ENCODE data around the gene LRRC8C. TPM values are rescaled to one million over a fixed set of nuclear protein-coding genes. Genes with fewer than 3 reads are reported as not detected.

Gene LRRC8C
- total RNA-seq, 1 experiment from 2014 or later = 8.4 TPM

GRCh38 chr1:89594096-89594740 is 38.7 kb upstream of the LRRC8C start:
- TF ChIP-seq FOSL1 (IDR thresholded peaks at IDR 0.05; ENCODE audit: low read depth) = no peak
- no peak for TF ChIP-seq TCF7L2 (IDR thresholded peaks at IDR 0.05; ENCODE audit: borderline replicate concordance, extremely low read depth, insufficient read depth, insufficient read length)
- no peak for TF ChIP-seq YY1 (IDR thresholded peaks at IDR 0.05; ENCODE audit: extremely low read depth, insufficient replicate concordance, low read depth, low read length)
- no peak for TF ChIP-seq EZH2phosphoT487 (IDR thresholded peaks at IDR 0.05; ENCODE audit: borderline replicate concordance)
- Histone ChIP-seq H3K36me3 (ENCODE audit: control insufficient read depth in 1 of 2, insufficient read depth in 2 of 2, low read length in 2 of 2) (no peaks in the 10 kb centered on the region), H3K4me3 (replicated peaks in 1 of 2; ENCODE audit: low read depth in 1 of 2, low read length in 2 of 2) (no peak overlapping the region), H2AFZ (ENCODE audit: low read depth, low read length, poor library complexity, severe bottlenecking) (no peak overlapping the region), H3K4me1 (ENCODE audit: control insufficient read depth in 1 of 2, insufficient read depth in 2 of 2, low read length in 2 of 2) (no peaks in the 10 kb centered on the region), H3K9me3 (ENCODE audit: control insufficient read depth in 1 of 2, insufficient read depth in 1 of 2, low read depth in 1 of 2, low read length in 2 of 2) (no peaks in the 10 kb centered on the region), H3K27ac (ENCODE audit: low read depth, low read length) (no peak overlapping the region), H4K20me1 (ENCODE audit: insufficient read depth) (no peaks in the 10 kb centered on the region), H3K9ac (ENCODE audit: low read length) (no peak overlapping the region), H3K27me3 (ENCODE audit: insufficient read depth, low read length) (no peaks in the 10 kb centered on the region), H3K79me2 (ENCODE audit: insufficient read depth, low read length) (peaks cover 13% of the 10 kb centered on the region; the same call in 1 of the 2 replicates), H3K9me2 (ENCODE audit: insufficient read depth) (no peaks in the 10 kb centered on the region), H3K4me2 (ENCODE audit: low read length) (no peak overlapping the region)
- DNase-seq (ENCODE audit: low read depth, low spot score) = no peak
- BruUV-seq (replicated peaks) = no TSS peak
- RAD21 ChIA-PET (ENCODE audit: low non-redundant PET in 1 of 2, low total read pairs in 2 of 2, uncharacterized antibody in 2 of 2, unreplicated experiment in 2 of 2) = no interaction called here
- ATAC-seq = no peak
- POLR2A ChIA-PET = no interaction called here
- intact Hi-C loops (cut with micrococcal nuclease) = no loop called here
- CTCF ChIA-PET = interaction anchor here (1.7 kb wide), 1 partner anchor 111 kb away, joined by 3 read pairs; no protein-coding TSS in a partner anchor

GRCh38 chr1:89596698-89597097 is 36.2 kb upstream of the LRRC8C start:
- no peak overlapping the region for H3K9ac ChIP-seq (ENCODE audit: low read length)
- no peaks in the 10 kb centered on the region for H4K20me1 ChIP-seq (ENCODE audit: insufficient read depth)
- intact Hi-C loops (cut with micrococcal nuclease) = loop anchor here (5.0 kb wide), 1 partner anchor 599 kb away; no protein-coding TSS in a partner anchor
- H3K27ac ChIP-seq (ENCODE audit: low read depth, low read length) = no peak overlapping the region
- H3K4me1 ChIP-seq (ENCODE audit: control insufficient read depth in 1 of 2, insufficient read depth in 2 of 2, low read length in 2 of 2) = no peaks in the 10 kb centered on the region
- DNase-seq (ENCODE audit: low read depth, low spot score) = no peak
- no peak for TF ChIP-seq FOSL1 (IDR thresholded peaks at IDR 0.05; ENCODE audit: low read depth)
- TF ChIP-seq ATF3 (IDR thresholded peaks at IDR 0.05) = no peak
- no peak for TF ChIP-seq JUND (IDR thresholded peaks at IDR 0.05)
- TF ChIP-seq CTCF (IDR thresholded peaks at IDR 0.05 in 2 of 3, conservative IDR thresholded peaks at IDR 0.05 in 1 of 3; ENCODE audit: borderline replicate concordance in 1 of 3, insufficient read depth in 1 of 3, low read depth in 2 of 3, low read length in 2 of 3) = no peak
- TF ChIP-seq ZBTB33 (IDR thresholded peaks at IDR 0.05; ENCODE audit: extremely low read depth, insufficient replicate concordance, low read length) = no peak
- no peak for TF ChIP-seq SRF (IDR thresholded peaks at IDR 0.05; ENCODE audit: low read depth)
- no peak for TF ChIP-seq POLR2A (IDR thresholded peaks at IDR 0.05; ENCODE audit: borderline replicate concordance, extremely low read depth, insufficient read depth, insufficient read length)
- TF ChIP-seq ELF1 (IDR thresholded peaks at IDR 0.05; ENCODE audit: borderline replicate concordance, low read depth) = no peak
- TF ChIP-seq EZH2 (IDR thresholded peaks at IDR 0.05) = no peak
- TF ChIP-seq TCF7L2 (IDR thresholded peaks at IDR 0.05; ENCODE audit: borderline replicate concordance, extremely low read depth, insufficient read depth, insufficient read length) = no peak
- TF ChIP-seq EGR1 (IDR thresholded peaks at IDR 0.05; ENCODE audit: low read depth) = no peak
- no peak for TF ChIP-seq YY1 (IDR thresholded peaks at IDR 0.05; ENCODE audit: extremely low read depth, insufficient replicate concordance, low read depth, low read length)
- TF ChIP-seq CBX3 (IDR thresholded peaks at IDR 0.05; ENCODE audit: low read depth) = no peak
- no peak for TF ChIP-seq ZNF274 (IDR thresholded peaks at IDR 0.05; ENCODE audit: low read depth, low read length)
- TF ChIP-seq RAD21 (IDR thresholded peaks at IDR 0.05; ENCODE audit: low read depth) = no peak
- no peak overlapping the region for H3K4me3 ChIP-seq (replicated peaks in 1 of 2; ENCODE audit: low read depth in 1 of 2, low read length in 2 of 2)
- no peaks in the 10 kb centered on the region for H3K27me3 ChIP-seq (ENCODE audit: insufficient read depth, low read length)
- peaks cover 11% of the 10 kb centered on the region; the same call in 1 of the 2 replicates for H3K79me2 ChIP-seq (ENCODE audit: insufficient read depth, low read length)
- no peaks in the 10 kb centered on the region for H3K9me2 ChIP-seq (ENCODE audit: insufficient read depth)
- no peak for ATAC-seq
- no TSS peak for BruUV-seq (replicated peaks)
- H3K9me3 ChIP-seq (ENCODE audit: control insufficient read depth in 1 of 2, insufficient read depth in 1 of 2, low read depth in 1 of 2, low read length in 2 of 2) = no peaks in the 10 kb centered on the region
- H3K4me2 ChIP-seq (ENCODE audit: low read length) = no peak overlapping the region
- RAD21 ChIA-PET (ENCODE audit: low non-redundant PET in 1 of 2, low total read pairs in 2 of 2, uncharacterized antibody in 2 of 2, unreplicated experiment in 2 of 2) = no interaction called here
- POLR2A ChIA-PET = no interaction called here
- no peak overlapping the region for H2AFZ ChIP-seq (ENCODE audit: low read depth, low read length, poor library complexity, severe bottlenecking)
- no peaks in the 10 kb centered on the region for H3K36me3 ChIP-seq (ENCODE audit: control insufficient read depth in 1 of 2, insufficient read depth in 2 of 2, low read length in 2 of 2)
- CTCF ChIA-PET = interaction anchor here (1.6 kb wide), 1 partner anchor 113 kb away, joined by 3 read pairs; no protein-coding TSS in a partner anchor

All from HCT116 (cell line).